ENCODE data around the gene OGDH. TPM values are rescaled to one million over a fixed set of nuclear protein-coding genes. Genes with fewer than 3 reads are reported as not detected.
A peak's percentile ranks its signal among the peaks of the same experiment; 100 is the strongest.
"Not testable (repeated sequence)": the region's sequence is repeated elsewhere in the genome, so short reads cannot be mapped to it uniquely, and the experiment has no call there.

Gene OGDH
- total RNA-seq, 2 experiments from 2014 or later = 99.6 to 103 TPM

GRCh38 chr7:44726250-44726649 is 119.8 kb downstream of the OGDH start:
- H3K27me3 Mint-ChIP-seq; ATAC-seq (ENCODE audit: low read depth); H3K4me3 Mint-ChIP-seq; H3K4me1 Mint-ChIP-seq; POLR2A ChIA-PET; H3K36me3 Mint-ChIP-seq; DNase-seq; H3K9me3 Mint-ChIP-seq; H3K27ac Mint-ChIP-seq: not testable (repeated sequence)

- ATAC-seq (ENCODE audit: low read depth) (peak; percentile 33), DNase-seq (no peak)
- Mint-ChIP-seq H3K4me1 (peaks cover 5% of the 10 kb centered on the region), H3K36me3 (no peaks in the 10 kb centered on the region), H3K9me3 (no peaks in the 10 kb centered on the region), H3K4me3 (no peak overlapping the region), H3K27me3 (peaks cover 4% of the 10 kb centered on the region), H3K27ac (no peak overlapping the region)
- POLR2A ChIA-PET = no interaction called here
Observed at GRCh38 chr7:44727158-44727936, 120.9 kb downstream of the OGDH start.

DNA sequence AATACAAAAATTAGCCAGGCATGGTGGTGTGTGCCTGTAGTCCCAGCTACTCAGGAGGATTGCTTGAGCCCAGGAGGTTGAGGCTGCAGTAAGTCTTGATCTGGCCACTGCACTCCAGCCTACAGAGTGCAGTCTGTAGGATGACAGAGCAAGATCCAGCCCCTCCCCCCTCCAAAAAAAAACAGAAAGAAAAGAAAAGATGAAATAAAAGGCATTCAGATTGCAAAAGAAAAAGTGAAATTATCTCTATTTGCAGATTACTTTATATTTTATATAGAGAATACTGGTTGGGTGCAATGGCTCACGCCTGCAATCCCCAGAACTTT is 121.5 kb downstream of the OGDH start:
- Mint-ChIP-seq H3K27me3 (peaks cover 4% of the 10 kb centered on the region), H3K4me1 (peaks cover 5% of the 10 kb centered on the region), H3K36me3 (no peaks in the 10 kb centered on the region), H3K9me3 (no peaks in the 10 kb centered on the region), H3K4me3 (no peak overlapping the region), H3K27ac (no peak overlapping the region)
- DNase-seq (no peak), ATAC-seq (ENCODE audit: low read depth) (no peak)
- POLR2A ChIA-PET = no interaction called here

- Mint-ChIP-seq H3K9me3 (no peaks in the 10 kb centered on the region), H3K27me3 (peaks cover 2% of the 10 kb centered on the region), H3K4me1 (peaks cover 5% of the 10 kb centered on the region), H3K4me3 (no peak overlapping the region), H3K36me3 (no peaks in the 10 kb centered on the region), H3K27ac (no peak overlapping the region)
- ATAC-seq (ENCODE audit: low read depth) (peak; percentile 36), DNase-seq (no peak)
- POLR2A ChIA-PET = no interaction called here
Observed at GRCh38 chr7:44729949-44730590, 123.6 kb downstream of the OGDH start.

- not testable (repeated sequence) for ATAC-seq (ENCODE audit: low read depth)
Observed at GRCh38 chr7:44732971-44733370, 126.5 kb downstream of the OGDH start.

GRCh38 chr7:44733708-44734481 is 127.5 kb downstream of the OGDH start:
- no peak for ATAC-seq (ENCODE audit: low read depth)
- peaks cover 2% of the 10 kb centered on the region for H3K27me3 Mint-ChIP-seq
- H3K9me3 Mint-ChIP-seq = no peaks in the 10 kb centered on the region
- H3K27ac Mint-ChIP-seq = no peak overlapping the region
- H3K4me3 Mint-ChIP-seq = no peak overlapping the region
- H3K36me3 Mint-ChIP-seq = no peaks in the 10 kb centered on the region
- peaks cover 7% of the 10 kb centered on the region for H3K4me1 Mint-ChIP-seq
- no peak for DNase-seq
- POLR2A ChIA-PET = interaction anchor here (1.2 kb wide), 1 partner anchor 17 kb away, joined by 5 read pairs; no protein-coding TSS in a partner anchor

More at GRCh38 chr7:44732971-44733370, 126.5 kb downstream of the OGDH start:
- H3K9me3 Mint-ChIP-seq, DNase-seq, H3K4me3 Mint-ChIP-seq, H3K4me1 Mint-ChIP-seq, H3K27me3 Mint-ChIP-seq, H3K27ac Mint-ChIP-seq, H3K36me3 Mint-ChIP-seq: not testable (repeated sequence)
- POLR2A ChIA-PET = interaction anchor here (1.2 kb wide), 1 partner anchor 18 kb away, joined by 5 read pairs; no protein-coding TSS in a partner anchor

- H3K4me3 Mint-ChIP-seq = no peak overlapping the region
- ATAC-seq (ENCODE audit: low read depth) (peak; percentile 30), DNase-seq (no peak)
- H3K27ac Mint-ChIP-seq = no peak overlapping the region
- H3K4me1 Mint-ChIP-seq = peaks cover 7% of the 10 kb centered on the region
- H3K9me3 Mint-ChIP-seq = no peaks in the 10 kb centered on the region
- H3K27me3 Mint-ChIP-seq = peaks cover 2% of the 10 kb centered on the region
- POLR2A ChIA-PET = no interaction called here
- H3K36me3 Mint-ChIP-seq = no peaks in the 10 kb centered on the region
Observed at GRCh38 chr7:44735403-44736165, 129.2 kb downstream of the OGDH start.

GRCh38 chr7:44736896-44737295 is 130.5 kb downstream of the OGDH start:
- DNase-seq = no peak
- Mint-ChIP-seq H3K27me3 (peaks cover 2% of the 10 kb centered on the region), H3K36me3 (no peaks in the 10 kb centered on the region), H3K9me3 (no peaks in the 10 kb centered on the region), H3K4me1 (peaks cover 7% of the 10 kb centered on the region), H3K4me3 (no peak overlapping the region), H3K27ac (peak overlapping the region; percentile 67)
- ATAC-seq (ENCODE audit: low read depth) = no peak
- POLR2A ChIA-PET = no interaction called here

DNA sequence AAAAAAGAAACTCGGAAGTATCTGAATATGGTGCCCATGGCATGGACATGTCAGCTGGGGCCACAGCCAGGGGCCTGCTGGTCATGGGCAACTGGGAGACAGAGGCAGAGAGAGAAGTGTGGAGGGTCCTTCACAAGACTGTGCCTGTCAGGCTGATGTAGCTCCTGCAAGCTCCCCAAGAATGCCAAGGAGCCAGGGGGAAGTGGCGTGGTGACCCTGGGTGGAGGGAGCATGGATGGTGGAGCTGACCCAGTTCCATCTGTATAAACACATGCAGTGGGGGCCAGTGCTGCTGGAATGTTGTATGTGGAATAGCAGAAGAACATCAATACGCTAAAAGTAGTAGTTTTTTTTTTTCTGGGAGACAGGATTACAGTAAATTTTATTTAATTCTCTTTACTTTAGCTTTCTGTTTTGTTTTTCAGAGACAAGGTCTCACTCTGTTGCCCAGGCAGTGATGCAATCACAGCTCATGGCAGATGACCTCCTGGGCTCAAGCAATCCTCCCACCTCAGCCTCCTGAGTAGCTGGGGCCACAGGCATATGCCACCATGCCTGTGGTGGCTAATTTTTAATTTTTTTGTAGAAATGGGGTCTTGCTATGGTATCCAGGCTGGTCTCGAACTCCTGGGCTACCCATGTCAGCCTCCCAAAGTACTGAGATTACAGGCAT is 131.8 kb downstream of the OGDH start:
- DNase-seq (no peak), ATAC-seq (ENCODE audit: low read depth) (no peak)
- POLR2A ChIA-PET = interaction anchor here (0.6 to 0.7 kb wide), 2 partner anchors 12 to 142 kb away, joined by 3 to 6 read pairs; no protein-coding TSS in a partner anchor
- no peaks in the 10 kb centered on the region for H3K9me3 Mint-ChIP-seq
- H3K27me3 Mint-ChIP-seq = no peaks in the 10 kb centered on the region
- peaks cover 8% of the 10 kb centered on the region for H3K4me1 Mint-ChIP-seq
- no peaks in the 10 kb centered on the region for H3K36me3 Mint-ChIP-seq
- no peak overlapping the region for H3K27ac Mint-ChIP-seq
- H3K4me3 Mint-ChIP-seq = no peak overlapping the region

- DNase-seq (no peak), ATAC-seq (ENCODE audit: low read depth) (no peak)
- Mint-ChIP-seq H3K36me3 (no peaks in the 10 kb centered on the region), H3K27me3 (no peaks in the 10 kb centered on the region), H3K4me3 (no peak overlapping the region), H3K9me3 (no peaks in the 10 kb centered on the region), H3K4me1 (peaks cover 14% of the 10 kb centered on the region), H3K27ac (no peak overlapping the region)
- POLR2A ChIA-PET = interaction anchor here (0.6 kb wide), 1 partner anchor 143 kb away, joined by 3 read pairs; no protein-coding TSS in a partner anchor
Observed at GRCh38 chr7:44738876-44739665, 132.6 kb downstream of the OGDH start.

DNA sequence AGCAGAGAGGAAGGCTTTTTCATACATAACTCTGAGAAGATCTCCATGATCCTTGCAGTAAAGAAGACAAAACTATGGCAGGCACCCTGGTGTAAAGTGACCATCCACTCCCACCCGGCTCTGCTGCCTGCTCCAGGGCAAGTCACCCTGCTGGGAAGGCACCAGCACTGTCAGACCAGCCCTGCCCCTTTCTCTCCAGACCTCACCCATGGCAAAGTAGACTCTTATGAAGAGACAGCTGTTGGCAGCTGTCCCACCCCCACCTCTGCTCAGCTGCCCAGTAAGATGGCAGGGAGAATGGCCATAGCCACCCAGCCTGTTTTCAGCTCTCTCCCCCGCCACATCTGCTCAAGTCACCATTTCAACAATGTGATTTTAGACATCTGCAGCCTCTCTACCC is 133.6 kb downstream of the OGDH start:
- no peak overlapping the region for H3K4me3 Mint-ChIP-seq
- DNase-seq = no peak
- H3K4me1 Mint-ChIP-seq = peaks cover 14% of the 10 kb centered on the region
- no peaks in the 10 kb centered on the region for H3K9me3 Mint-ChIP-seq
- no peak for ATAC-seq (ENCODE audit: low read depth)
- H3K27ac Mint-ChIP-seq = no peak overlapping the region
- POLR2A ChIA-PET = no interaction called here
- H3K36me3 Mint-ChIP-seq = no peaks in the 10 kb centered on the region
- no peaks in the 10 kb centered on the region for H3K27me3 Mint-ChIP-seq

DNA sequence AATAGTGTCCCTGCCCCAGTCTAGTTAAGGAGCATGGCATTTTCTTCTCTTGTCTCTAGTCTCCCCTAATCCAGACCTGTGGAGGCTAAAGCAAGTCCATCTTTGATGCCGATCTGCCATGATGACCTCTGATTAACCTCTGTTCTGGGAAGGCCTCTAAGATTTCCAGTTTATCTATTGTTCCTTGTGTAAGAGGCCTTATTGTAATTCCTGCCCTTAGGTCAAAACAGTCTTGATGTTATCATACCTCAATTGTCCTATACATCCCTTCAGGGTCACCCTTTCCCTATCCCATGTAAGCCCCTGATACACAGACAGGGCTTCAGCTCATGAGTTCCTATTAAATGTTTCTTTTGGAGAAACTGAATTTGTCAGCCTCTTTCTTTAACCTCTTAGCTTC is 137.3 kb downstream of the OGDH start:
- H3K36me3 Mint-ChIP-seq = no peaks in the 10 kb centered on the region
- DNase-seq (no peak), ATAC-seq (ENCODE audit: low read depth) (no peak)
- POLR2A ChIA-PET = interaction anchor here (0.7 kb wide), 1 partner anchor 125 kb away, joined by 3 read pairs; no protein-coding TSS in a partner anchor
- no peaks in the 10 kb centered on the region for H3K27me3 Mint-ChIP-seq
- peaks cover 14% of the 10 kb centered on the region for H3K4me1 Mint-ChIP-seq
- no peak overlapping the region for H3K4me3 Mint-ChIP-seq
- H3K9me3 Mint-ChIP-seq = no peaks in the 10 kb centered on the region
- no peak overlapping the region for H3K27ac Mint-ChIP-seq

All from activated naive CD8-positive, alpha-beta T cell treated with anti-CD3 and anti-CD28 coated beads, Interleukin-2, amount 10 ng/mL, durations not matched to agents 7 days and 5 days (primary cell).